Smooth muscle cell of the umbilical artery (primary cell): ENCODE results near the gene TOGARAM1. TPM values are rescaled to one million over a fixed set of nuclear protein-coding genes. Genes with fewer than 3 reads are reported as not detected.

Experiments
- total RNA-seq: library from RNA; depleted of rRNA; stranded (reverse); fragments of >200 nt; gene quantifications from 2 replicates; pipeline ENCODE4 v1.2.3, GENCODE V29; 2014

TOGARAM1 gene
- total RNA-seq = 22.0 and 26.0 TPM in 2 replicates

GRCh38 chr14:44961554-44962333, at the start of gene TOGARAM1, which contains the start of gene KLHL28:
Gene TOGARAM1, plus strand, starts transcription at chr14:44962190. Its CDS starts 232 bp downstream, at chr14:44962422.
Gene KLHL28, minus strand, starts transcription at chr14:44961947. Its CDS starts 16,019 bp downstream, at chr14:44945928.

GRCh38 chr14:45083976-45084722, 122.2 kb downstream of the TOGARAM1 start, which contains the start of gene PRPF39:
Gene PRPF39, plus strand, starts transcription at chr14:45084116. Its CDS starts 11,124 bp downstream, at chr14:45095240.

Other genes with a start within 250 kb of the TOGARAM1 start
- gene KLHL28, start 243 bp upstream of the TOGARAM1 start, total RNA-seq = 11.0 and 12.3 TPM in 2 replicates
- gene PRPF39, start 121.9 kb downstream of the TOGARAM1 start, total RNA-seq = 32.4 and 40.1 TPM in 2 replicates
- gene FKBP3, start 172.3 kb downstream of the TOGARAM1 start, total RNA-seq = 26.7 and 35.9 TPM in 2 replicates
- 5.9 and 6.4 TPM in 2 replicates for gene FANCM, start 173.7 kb downstream of the TOGARAM1 start, total RNA-seq